Breast epithelium (tissue), 3 donors: ENCODE data around the gene STXBP5L.

ENCODE experiments used
- CTCF ChIP-seq, 3 donors: fragments of 450-650 bp; IDR thresholded peaks; one replicate each; pipeline ENCODE4 v1.5.1; 2016 to 2017; ENCODE audit warnings: antibody characterized with exemption in 3 of 3, mild to moderate bottlenecking in 3 of 3, moderate library complexity in 3 of 3
- POLR2A ChIP-seq: fragments of 450-650 bp; IDR thresholded peaks from one replicate; pipeline ENCODE4 v1.6.1; 2016; ENCODE audit warnings: antibody characterized with exemption, mild to moderate bottlenecking, moderate library complexity
- POLR2AphosphoS5 ChIP-seq, 3 donors: sonication (generic); formaldehyde crosslinking; IDR thresholded peaks; one replicate each; pipeline ENCODE4 v1.6.1; 2017; ENCODE audit warnings: antibody characterized with exemption in 3 of 3

GRCh38 chr3:120875507-120875906, 32.5 kb upstream of the STXBP5L start:
- no peak for TF ChIP-seq CTCF (IDR thresholded peaks at IDR 0.05)
- TF ChIP-seq POLR2A, result no peak
- TF ChIP-seq POLR2AphosphoS5 (IDR thresholded peaks at IDR 0.05), result no peak
